Measurements from ENCODE around the gene PSEN1. TPM values are rescaled to one million over a fixed set of nuclear protein-coding genes. Genes with fewer than 3 reads are reported as not detected.

Gene PSEN1
- total RNA-seq, 1 experiment from 2014 or later = 23.5 TPM

- H3K27me3 ChIP-seq (replicated peaks) = peaks cover 8% of the 10 kb centered on the region
- H3K4me1 ChIP-seq (replicated peaks) = peaks cover 35% of the 10 kb centered on the region
- H3K36me3 ChIP-seq = no peaks in the 10 kb centered on the region
- H3K27ac ChIP-seq = no peak overlapping the region
- no peak for DNase-seq (ENCODE audit: low read depth in 1 of 2, low spot score in 2 of 2)
- no peaks in the 10 kb centered on the region for H3K9me3 ChIP-seq (replicated peaks)
- no peak overlapping the region for H3K4me3 ChIP-seq
Observed at GRCh38 chr14:73242357-73242901, 106.1 kb downstream of the PSEN1 start.

GRCh38 chr14:73243341-73243740 lies 107.0 kb downstream of the PSEN1 start:
- H3K36me3 ChIP-seq = no peaks in the 10 kb centered on the region
- DNase-seq (ENCODE audit: low read depth in 1 of 2, low spot score in 2 of 2) = no peak
- no peak overlapping the region for H3K4me3 ChIP-seq
- no peak overlapping the region for H3K27ac ChIP-seq
- peaks cover 27% of the 10 kb centered on the region for H3K4me1 ChIP-seq (replicated peaks)
- H3K9me3 ChIP-seq (replicated peaks) = no peaks in the 10 kb centered on the region
- no peaks in the 10 kb centered on the region for H3K27me3 ChIP-seq (replicated peaks)

GRCh38 chr14:73243748-73244147 lies 107.4 kb downstream of the PSEN1 start:
- Histone ChIP-seq H3K4me1 (replicated peaks) (peaks cover 26% of the 10 kb centered on the region), H3K27me3 (replicated peaks) (no peaks in the 10 kb centered on the region), H3K36me3 (no peaks in the 10 kb centered on the region), H3K27ac (no peak overlapping the region), H3K9me3 (replicated peaks) (no peaks in the 10 kb centered on the region), H3K4me3 (no peak overlapping the region)
- DNase-seq (ENCODE audit: low read depth in 1 of 2, low spot score in 2 of 2) = no peak

GRCh38 chr14:73244541-73245290 lies 108.4 kb downstream of the PSEN1 start:
- Histone ChIP-seq H3K4me3 (no peak overlapping the region), H3K9me3 (replicated peaks) (no peaks in the 10 kb centered on the region), H3K36me3 (no peaks in the 10 kb centered on the region), H3K27me3 (replicated peaks) (no peaks in the 10 kb centered on the region), H3K4me1 (replicated peaks) (peaks cover 16% of the 10 kb centered on the region), H3K27ac (no peak overlapping the region)
- no peak for DNase-seq (ENCODE audit: low read depth in 1 of 2, low spot score in 2 of 2)

- H3K4me3 ChIP-seq = peak overlapping the region; percentile 54
- H3K36me3 ChIP-seq = no peaks in the 10 kb centered on the region
- H3K9me3 ChIP-seq (replicated peaks) = no peaks in the 10 kb centered on the region
- peak overlapping the region; percentile 41; the same call in 1 of the 2 replicates for H3K27ac ChIP-seq
- no peaks in the 10 kb centered on the region for H3K27me3 ChIP-seq (replicated peaks)
- peak; percentile 50 to 72 for DNase-seq (ENCODE audit: low read depth in 1 of 2, low spot score in 2 of 2)
- H3K4me1 ChIP-seq (replicated peaks) = peaks cover 14% of the 10 kb centered on the region
Observed at GRCh38 chr14:73245480-73246325, 109.4 kb downstream of the PSEN1 start.

GRCh38 chr14:73246387-73247150 lies 110.3 kb downstream of the PSEN1 start:
- DNase-seq (ENCODE audit: low read depth in 1 of 2, low spot score in 2 of 2) = no peak
- Histone ChIP-seq H3K4me3 (peak overlapping the region; percentile 54), H3K9me3 (replicated peaks) (no peaks in the 10 kb centered on the region), H3K27ac (peak overlapping the region; percentile 41; the same call in 1 of the 2 replicates), H3K4me1 (replicated peaks) (peaks cover 14% of the 10 kb centered on the region), H3K36me3 (no peaks in the 10 kb centered on the region), H3K27me3 (replicated peaks) (no peaks in the 10 kb centered on the region)

GRCh38 chr14:73248108-73248868 lies 112.0 kb downstream of the PSEN1 start:
- H3K36me3 ChIP-seq = no peaks in the 10 kb centered on the region
- H3K27ac ChIP-seq = no peak overlapping the region
- H3K4me1 ChIP-seq (replicated peaks) = peaks cover 14% of the 10 kb centered on the region
- no peaks in the 10 kb centered on the region for H3K27me3 ChIP-seq (replicated peaks)
- H3K4me3 ChIP-seq = no peak overlapping the region
- no peak for DNase-seq (ENCODE audit: low read depth in 1 of 2, low spot score in 2 of 2)
- H3K9me3 ChIP-seq (replicated peaks) = no peaks in the 10 kb centered on the region

GRCh38 chr14:73249108-73249507 lies 112.8 kb downstream of the PSEN1 start:
- Histone ChIP-seq H3K36me3 (no peaks in the 10 kb centered on the region), H3K9me3 (replicated peaks) (no peaks in the 10 kb centered on the region), H3K4me1 (replicated peaks) (peaks cover 14% of the 10 kb centered on the region), H3K27me3 (replicated peaks) (no peaks in the 10 kb centered on the region), H3K4me3 (no peak overlapping the region), H3K27ac (no peak overlapping the region)
- DNase-seq (ENCODE audit: low read depth in 1 of 2, low spot score in 2 of 2) = no peak

- no peak overlapping the region for H3K4me3 ChIP-seq
- no peaks in the 10 kb centered on the region for H3K36me3 ChIP-seq
- no peak for DNase-seq (ENCODE audit: low read depth in 1 of 2, low spot score in 2 of 2)
- no peak overlapping the region for H3K27ac ChIP-seq
- H3K9me3 ChIP-seq (replicated peaks) = no peaks in the 10 kb centered on the region
- H3K4me1 ChIP-seq (replicated peaks) = peaks cover 14% of the 10 kb centered on the region
- H3K27me3 ChIP-seq (replicated peaks) = no peaks in the 10 kb centered on the region
Observed at GRCh38 chr14:73249564-73250316, 113.4 kb downstream of the PSEN1 start.

- H3K9me3 ChIP-seq (replicated peaks) = no peaks in the 10 kb centered on the region
- no peaks in the 10 kb centered on the region for H3K27me3 ChIP-seq (replicated peaks)
- H3K4me3 ChIP-seq = no peak overlapping the region
- no peak overlapping the region for H3K27ac ChIP-seq
- peaks cover 12% of the 10 kb centered on the region for H3K4me1 ChIP-seq (replicated peaks)
- H3K36me3 ChIP-seq = no peaks in the 10 kb centered on the region
- no peak for DNase-seq (ENCODE audit: low read depth in 1 of 2, low spot score in 2 of 2)
Observed at GRCh38 chr14:73250317-73250713, 114.0 kb downstream of the PSEN1 start.

- Histone ChIP-seq H3K9me3 (replicated peaks) (no peaks in the 10 kb centered on the region), H3K4me1 (replicated peaks) (0 out of 2 replicates have a peak, but pooled peaks cover 7% of the 10 kb centered on the region), H3K4me3 (no peak overlapping the region), H3K27me3 (replicated peaks) (no peaks in the 10 kb centered on the region), H3K36me3 (no peaks in the 10 kb centered on the region), H3K27ac (no peak overlapping the region)
- no peak for DNase-seq (ENCODE audit: low read depth in 1 of 2, low spot score in 2 of 2)
Observed at GRCh38 chr14:73250781-73251500, 114.6 kb downstream of the PSEN1 start.

Measured in SJSA1 (cell line).